ENCODE data around the gene ARHGAP22.

Gene ARHGAP22

GRCh38 chr10:48548531-48549135 is 56.2 kb downstream of the ARHGAP22 start:
- TF ChIP-seq, protein P1, sequence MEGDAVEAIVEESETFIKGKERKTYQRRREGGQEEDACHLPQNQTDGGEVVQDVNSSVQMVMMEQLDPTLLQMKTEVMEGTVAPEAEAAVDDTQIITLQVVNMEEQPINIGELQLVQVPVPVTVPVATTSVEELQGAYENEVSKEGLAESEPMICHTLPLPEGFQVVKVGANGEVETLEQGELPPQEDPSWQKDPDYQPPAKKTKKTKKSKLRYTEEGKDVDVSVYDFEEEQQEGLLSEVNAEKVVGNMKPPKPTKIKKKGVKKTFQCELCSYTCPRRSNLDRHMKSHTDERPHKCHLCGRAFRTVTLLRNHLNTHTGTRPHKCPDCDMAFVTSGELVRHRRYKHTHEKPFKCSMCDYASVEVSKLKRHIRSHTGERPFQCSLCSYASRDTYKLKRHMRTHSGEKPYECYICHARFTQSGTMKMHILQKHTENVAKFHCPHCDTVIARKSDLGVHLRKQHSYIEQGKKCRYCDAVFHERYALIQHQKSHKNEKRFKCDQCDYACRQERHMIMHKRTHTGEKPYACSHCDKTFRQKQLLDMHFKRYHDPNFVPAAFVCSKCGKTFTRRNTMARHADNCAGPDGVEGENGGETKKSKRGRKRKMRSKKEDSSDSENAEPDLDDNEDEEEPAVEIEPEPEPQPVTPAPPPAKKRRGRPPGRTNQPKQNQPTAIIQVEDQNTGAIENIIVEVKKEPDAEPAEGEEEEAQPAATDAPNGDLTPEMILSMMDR (conservative IDR thresholded peaks at IDR 0.05; ENCODE audit: low read depth, low read length) = no peak
- DNase-seq (ENCODE audit: low read depth) = no peak
- H3K4me3 ChIP-seq (ENCODE audit: low read length) = no peak overlapping the region

DNA sequence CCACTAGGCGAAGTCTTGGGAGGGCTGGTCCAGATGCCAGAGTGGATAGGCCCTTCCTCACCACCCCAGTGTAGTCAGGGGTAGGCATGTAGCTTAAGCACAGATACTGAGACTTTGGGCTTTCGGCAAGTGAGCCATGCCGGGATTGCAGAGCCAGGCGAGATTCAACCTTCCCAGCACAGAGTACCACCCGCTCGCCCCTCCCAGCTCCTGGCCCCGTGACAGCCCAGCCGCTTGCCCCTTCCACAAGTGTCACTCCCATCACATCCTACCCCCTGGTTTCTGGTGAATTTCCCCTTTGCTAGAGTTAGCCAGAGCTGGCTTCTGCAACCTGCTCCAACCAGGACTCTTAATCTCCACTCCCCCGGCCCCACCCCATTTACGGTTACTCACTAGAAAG is 56.9 kb downstream of the ARHGAP22 start:
- TF ChIP-seq, protein P1 (conservative IDR thresholded peaks at IDR 0.05; ENCODE audit: low read depth, low read length) = no peak
- H3K4me3 ChIP-seq (ENCODE audit: low read length) = no peak overlapping the region
- no peak for DNase-seq (ENCODE audit: low read depth)

- TF ChIP-seq, protein P1 (conservative IDR thresholded peaks at IDR 0.05; ENCODE audit: low read depth, low read length) = no peak
- H3K4me3 ChIP-seq (ENCODE audit: low read length) = no peak overlapping the region
- DNase-seq (ENCODE audit: low read depth) = no peak
Measured at GRCh38 chr10:48547061-48547895, 57.6 kb downstream of the ARHGAP22 start.

DNA sequence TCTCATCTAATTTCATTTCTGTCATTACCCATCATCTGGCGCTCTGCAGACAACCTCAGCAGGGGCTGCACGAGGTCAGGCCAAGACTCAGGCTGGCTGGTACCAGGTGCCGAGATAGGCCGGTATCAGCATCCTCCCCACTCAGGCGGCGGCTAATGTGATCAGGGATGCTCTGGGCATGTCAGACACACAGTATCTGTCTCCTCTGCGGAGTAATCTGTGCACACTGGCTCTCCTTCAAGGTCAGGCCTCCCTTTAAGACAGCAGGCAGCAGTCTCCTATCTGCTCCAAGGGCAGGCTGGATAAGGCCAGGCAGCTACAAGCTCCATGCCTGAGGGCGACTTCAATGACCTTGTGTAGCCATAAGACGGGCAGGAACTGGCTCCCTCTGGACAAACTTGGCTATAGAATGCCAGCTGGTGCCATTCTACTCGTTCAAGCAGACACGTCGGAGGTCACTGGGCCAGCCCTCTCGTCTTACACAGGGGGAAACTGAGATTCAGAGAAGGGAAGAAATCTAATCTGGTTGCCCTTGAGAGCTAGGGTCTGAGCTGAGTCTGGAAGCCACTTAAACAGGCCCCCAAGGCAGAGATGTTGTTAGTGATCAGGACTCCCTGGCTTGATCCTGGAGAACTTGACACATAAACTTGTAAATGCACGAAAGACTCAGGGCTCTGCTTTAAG is 59.3 kb downstream of the ARHGAP22 start:
- H3K4me3 ChIP-seq (ENCODE audit: low read length) = no peak overlapping the region
- TF ChIP-seq, protein P1 (conservative IDR thresholded peaks at IDR 0.05; ENCODE audit: low read depth, low read length) = no peak
- no peak for DNase-seq (ENCODE audit: low read depth)

DNA sequence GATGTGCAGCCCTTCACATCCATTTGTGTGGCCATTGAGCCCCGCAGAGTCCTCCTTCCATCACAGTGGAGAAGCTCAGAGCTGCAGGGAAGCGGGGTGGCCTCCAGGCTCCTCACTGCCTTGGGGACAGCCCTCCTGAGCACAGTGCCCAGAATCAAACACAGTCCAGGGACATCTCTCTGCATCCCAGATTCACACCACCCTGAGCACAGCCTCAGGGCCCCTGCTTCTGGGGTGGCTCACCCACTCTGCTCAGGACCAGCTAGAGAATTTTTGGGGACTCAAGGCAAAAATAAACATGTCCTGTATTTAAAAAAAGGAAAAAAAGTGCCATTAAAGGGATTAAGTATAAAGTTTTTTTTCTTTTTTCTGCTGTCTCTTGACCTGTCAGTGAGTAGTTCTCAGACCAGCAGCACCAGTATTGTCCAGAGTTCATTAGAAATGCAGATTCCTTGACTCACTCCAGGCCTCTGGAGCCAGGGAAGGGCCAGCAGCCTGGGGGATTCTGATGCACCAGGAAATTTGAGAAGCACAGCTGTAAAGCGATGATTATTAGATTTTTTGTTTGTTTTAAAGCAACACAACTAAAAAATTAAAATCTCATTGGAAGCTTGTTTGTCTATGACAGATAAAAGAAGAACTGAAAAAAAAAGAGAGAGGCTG is 61.6 kb downstream of the ARHGAP22 start:
- H3K4me3 ChIP-seq (ENCODE audit: low read length) = no peak overlapping the region
- TF ChIP-seq, protein P1 (conservative IDR thresholded peaks at IDR 0.05; ENCODE audit: low read depth, low read length) = no peak
- DNase-seq (ENCODE audit: low read depth) = no peak

GRCh38 chr10:48542471-48543181 is 62.2 kb downstream of the ARHGAP22 start:
- no peak overlapping the region for H3K4me3 ChIP-seq (ENCODE audit: low read length)
- no peak for DNase-seq (ENCODE audit: low read depth)
- TF ChIP-seq, protein P1 (conservative IDR thresholded peaks at IDR 0.05; ENCODE audit: low read depth, low read length) = no peak
